ENCODE results near the gene CHTF18.
"Not testable (repeated sequence)": the region's sequence is repeated elsewhere in the genome, so short reads cannot be mapped to it uniquely, and the experiment has no call there.

CHTF18 gene

DNA sequence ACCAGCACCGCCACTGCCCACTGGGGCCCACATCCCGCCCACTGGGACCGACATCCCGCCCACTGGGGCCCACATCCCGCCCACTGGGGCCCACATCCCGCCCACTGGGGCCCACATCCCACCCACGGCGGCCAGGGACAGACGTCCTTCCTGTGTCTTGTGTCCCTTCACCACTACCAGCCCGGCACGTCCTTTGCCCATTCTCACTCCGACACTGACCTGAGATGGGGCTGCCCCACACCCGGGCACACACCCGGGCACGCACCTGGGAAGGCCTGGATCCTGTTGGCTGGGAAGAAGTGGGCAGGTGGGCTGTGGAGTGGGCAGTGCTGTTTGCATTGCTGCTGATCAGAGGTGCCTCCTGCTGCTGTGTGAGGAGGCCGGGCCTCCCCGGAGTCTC is 40.5 kb downstream of the CHTF18 start:
- Histone ChIP-seq H3K4me3 (ENCODE audit: low read depth in 1 of 2, low read length in 2 of 2) (no peak overlapping the region), H3K27ac (ENCODE audit: low read depth, low read length) (no peak overlapping the region), H3K9me3 (ENCODE audit: control insufficient read depth in 1 of 2, low read length in 2 of 2) (no peaks in the 10 kb centered on the region), H3K27me3 (ENCODE audit: control insufficient read depth in 1 of 2, insufficient read depth in 2 of 2, low read length in 2 of 2) (no peaks in the 10 kb centered on the region), H3K4me1 (ENCODE audit: control insufficient read depth in 1 of 2, insufficient read depth in 2 of 2, low read length in 2 of 2) (no peaks in the 10 kb centered on the region), H3K9ac (ENCODE audit: low read depth in 1 of 2, low read length in 2 of 2) (no peak overlapping the region), H3K36me3 (ENCODE audit: control insufficient read depth in 1 of 2, insufficient read depth in 2 of 2, low read length in 2 of 2) (no peaks in the 10 kb centered on the region)

- H3K36me3 ChIP-seq (ENCODE audit: control insufficient read depth in 1 of 2, insufficient read depth in 2 of 2, low read length in 2 of 2), result no peaks in the 10 kb centered on the region
- H3K4me1 ChIP-seq (ENCODE audit: control insufficient read depth in 1 of 2, insufficient read depth in 2 of 2, low read length in 2 of 2), result no peaks in the 10 kb centered on the region
- no peaks in the 10 kb centered on the region for H3K9me3 ChIP-seq (ENCODE audit: control insufficient read depth in 1 of 2, low read length in 2 of 2)
- no peak overlapping the region for H3K4me3 ChIP-seq (ENCODE audit: low read depth in 1 of 2, low read length in 2 of 2)
- no peaks in the 10 kb centered on the region for H3K27me3 ChIP-seq (ENCODE audit: control insufficient read depth in 1 of 2, insufficient read depth in 2 of 2, low read length in 2 of 2)
- no peak overlapping the region for H3K9ac ChIP-seq (ENCODE audit: low read depth in 1 of 2, low read length in 2 of 2)
- no peak overlapping the region for H3K27ac ChIP-seq (ENCODE audit: low read depth, low read length)
These were observed 41.9 kb downstream of the CHTF18 start for GRCh38 chr16:830107-830870.

GRCh38 chr16:830871-831570 is 42.6 kb downstream of the CHTF18 start:
- H3K27me3 ChIP-seq (ENCODE audit: control insufficient read depth in 1 of 2, insufficient read depth in 2 of 2, low read length in 2 of 2), result no peaks in the 10 kb centered on the region

GRCh38 chr16:831571-832413 is 43.4 kb downstream of the CHTF18 start:
- no peak overlapping the region for H3K9ac ChIP-seq (ENCODE audit: low read depth in 1 of 2, low read length in 2 of 2)
- H3K4me1 ChIP-seq (ENCODE audit: control insufficient read depth in 1 of 2, insufficient read depth in 2 of 2, low read length in 2 of 2), result no peaks in the 10 kb centered on the region
- no peaks in the 10 kb centered on the region for H3K36me3 ChIP-seq (ENCODE audit: control insufficient read depth in 1 of 2, insufficient read depth in 2 of 2, low read length in 2 of 2)
- no peaks in the 10 kb centered on the region for H3K27me3 ChIP-seq (ENCODE audit: control insufficient read depth in 1 of 2, insufficient read depth in 2 of 2, low read length in 2 of 2)
- H3K9me3 ChIP-seq (ENCODE audit: control insufficient read depth in 1 of 2, low read length in 2 of 2), result peaks cover 10 to 11% of the 10 kb centered on the region in 2 donors
- no peak overlapping the region for H3K4me3 ChIP-seq (ENCODE audit: low read depth in 1 of 2, low read length in 2 of 2)
- no peak overlapping the region for H3K27ac ChIP-seq (ENCODE audit: low read depth, low read length)

More at GRCh38 chr16:830871-831570, 42.6 kb downstream of the CHTF18 start:
- Histone ChIP-seq H3K9me3 (ENCODE audit: control insufficient read depth in 1 of 2, low read length in 2 of 2) (peaks cover 5 to 6% of the 10 kb centered on the region in 2 donors), H3K4me1 (ENCODE audit: control insufficient read depth in 1 of 2, insufficient read depth in 2 of 2, low read length in 2 of 2) (no peaks in the 10 kb centered on the region), H3K9ac (ENCODE audit: low read depth in 1 of 2, low read length in 2 of 2) (no peak overlapping the region), H3K4me3 (ENCODE audit: low read depth in 1 of 2, low read length in 2 of 2) (no peak overlapping the region), H3K27ac (ENCODE audit: low read depth, low read length) (no peak overlapping the region), H3K36me3 (ENCODE audit: control insufficient read depth in 1 of 2, insufficient read depth in 2 of 2, low read length in 2 of 2) (no peaks in the 10 kb centered on the region)

GRCh38 chr16:832652-833336 is 44.4 kb downstream of the CHTF18 start:
- H3K4me1 ChIP-seq (ENCODE audit: control insufficient read depth in 1 of 2, insufficient read depth in 2 of 2, low read length in 2 of 2), result no peaks in the 10 kb centered on the region
- H3K36me3 ChIP-seq (ENCODE audit: control insufficient read depth in 1 of 2, insufficient read depth in 2 of 2, low read length in 2 of 2), result no peaks in the 10 kb centered on the region
- H3K27ac ChIP-seq (ENCODE audit: low read depth, low read length), result no peak overlapping the region
- H3K9me3 ChIP-seq (ENCODE audit: control insufficient read depth in 1 of 2, low read length in 2 of 2), result peaks cover 10 to 11% of the 10 kb centered on the region in 2 donors
- no peak overlapping the region for H3K9ac ChIP-seq (ENCODE audit: low read depth in 1 of 2, low read length in 2 of 2)
- no peak overlapping the region for H3K4me3 ChIP-seq (ENCODE audit: low read depth in 1 of 2, low read length in 2 of 2)
- H3K27me3 ChIP-seq (ENCODE audit: control insufficient read depth in 1 of 2, insufficient read depth in 2 of 2, low read length in 2 of 2), result no peaks in the 10 kb centered on the region

- peaks cover 10 to 11% of the 10 kb centered on the region in 2 donors for H3K9me3 ChIP-seq (ENCODE audit: control insufficient read depth in 1 of 2, low read length in 2 of 2)
These were observed 45.0 kb downstream of the CHTF18 start for GRCh38 chr16:833411-833810.

DNA sequence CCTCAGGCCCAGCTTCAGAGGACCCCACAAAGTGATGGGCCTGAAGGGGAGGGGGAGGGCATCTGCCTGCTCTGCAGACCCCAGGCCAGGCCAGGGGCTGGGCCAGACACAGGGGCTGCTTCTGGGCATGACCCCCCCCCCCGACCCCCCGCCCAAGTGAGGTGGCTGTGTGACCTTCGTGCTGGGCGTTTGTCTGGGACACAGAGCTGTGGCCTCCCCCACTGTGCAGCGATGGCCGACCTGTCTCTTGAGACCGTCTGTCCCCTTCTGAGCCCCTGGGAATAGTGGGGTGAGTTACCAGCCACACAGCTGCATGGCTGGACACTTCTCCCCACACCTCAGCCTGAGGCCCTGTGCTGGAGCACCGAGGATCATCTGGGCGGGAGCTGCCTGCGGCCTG is 47.0 kb downstream of the CHTF18 start:
- peaks cover 10 to 11% of the 10 kb centered on the region in 2 donors for H3K9me3 ChIP-seq (ENCODE audit: control insufficient read depth in 1 of 2, low read length in 2 of 2)
- no peak overlapping the region for H3K9ac ChIP-seq (ENCODE audit: low read depth in 1 of 2, low read length in 2 of 2)
- H3K4me1 ChIP-seq (ENCODE audit: control insufficient read depth in 1 of 2, insufficient read depth in 2 of 2, low read length in 2 of 2), result no peaks in the 10 kb centered on the region
- H3K27ac ChIP-seq (ENCODE audit: low read depth, low read length), result no peak overlapping the region
- H3K4me3 ChIP-seq (ENCODE audit: low read depth in 1 of 2, low read length in 2 of 2), result no peak overlapping the region
- no peaks in the 10 kb centered on the region for H3K27me3 ChIP-seq (ENCODE audit: control insufficient read depth in 1 of 2, insufficient read depth in 2 of 2, low read length in 2 of 2)
- no peaks in the 10 kb centered on the region for H3K36me3 ChIP-seq (ENCODE audit: control insufficient read depth in 1 of 2, insufficient read depth in 2 of 2, low read length in 2 of 2)

More at GRCh38 chr16:833411-833810, 45.0 kb downstream of the CHTF18 start:
- Histone ChIP-seq H3K9ac (ENCODE audit: low read depth in 1 of 2, low read length in 2 of 2) (no peak overlapping the region), H3K27me3 (ENCODE audit: control insufficient read depth in 1 of 2, insufficient read depth in 2 of 2, low read length in 2 of 2) (no peaks in the 10 kb centered on the region), H3K4me1 (ENCODE audit: control insufficient read depth in 1 of 2, insufficient read depth in 2 of 2, low read length in 2 of 2) (no peaks in the 10 kb centered on the region), H3K27ac (ENCODE audit: low read depth, low read length) (no peak overlapping the region), H3K36me3 (ENCODE audit: control insufficient read depth in 1 of 2, insufficient read depth in 2 of 2, low read length in 2 of 2) (no peaks in the 10 kb centered on the region), H3K4me3 (ENCODE audit: low read depth in 1 of 2, low read length in 2 of 2) (no peak overlapping the region)

DNA sequence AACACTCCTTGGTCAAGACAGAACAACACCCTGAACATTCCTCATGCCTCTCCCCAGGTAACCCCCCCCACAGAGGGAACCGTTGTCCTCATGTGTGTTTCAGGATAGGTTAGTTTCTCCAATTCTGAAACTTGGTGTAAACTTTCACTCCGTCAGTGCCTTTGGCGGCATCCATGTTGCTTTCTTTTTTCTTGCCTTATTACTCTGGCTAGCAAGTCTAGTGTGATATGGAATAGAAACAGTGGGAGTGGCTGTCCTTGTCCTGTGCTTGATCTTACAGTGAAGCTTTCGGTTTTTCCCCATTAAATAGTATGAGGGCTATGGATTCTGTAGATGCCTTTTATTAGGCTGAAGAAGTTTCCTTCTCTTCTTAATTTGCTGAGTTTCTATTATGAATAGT is 47.8 kb downstream of the CHTF18 start:
- H3K36me3 ChIP-seq (ENCODE audit: control insufficient read depth in 1 of 2, insufficient read depth in 2 of 2, low read length in 2 of 2), result no peaks in the 10 kb centered on the region
- peaks cover 10 to 11% of the 10 kb centered on the region in 2 donors for H3K9me3 ChIP-seq (ENCODE audit: control insufficient read depth in 1 of 2, low read length in 2 of 2)
- no peak overlapping the region for H3K4me3 ChIP-seq (ENCODE audit: low read depth in 1 of 2, low read length in 2 of 2)
- H3K9ac ChIP-seq (ENCODE audit: low read depth in 1 of 2, low read length in 2 of 2), result no peak overlapping the region
- no peaks in the 10 kb centered on the region for H3K27me3 ChIP-seq (ENCODE audit: control insufficient read depth in 1 of 2, insufficient read depth in 2 of 2, low read length in 2 of 2)
- H3K27ac ChIP-seq (ENCODE audit: low read depth, low read length), result no peak overlapping the region
- no peaks in the 10 kb centered on the region for H3K4me1 ChIP-seq (ENCODE audit: control insufficient read depth in 1 of 2, insufficient read depth in 2 of 2, low read length in 2 of 2)

GRCh38 chr16:836822-837221 is 48.4 kb downstream of the CHTF18 start:
- peaks cover 10 to 11% of the 10 kb centered on the region in 2 donors for H3K9me3 ChIP-seq (ENCODE audit: control insufficient read depth in 1 of 2, low read length in 2 of 2)
- not testable (repeated sequence) for H3K27ac ChIP-seq (ENCODE audit: low read depth, low read length); H3K27me3 ChIP-seq (ENCODE audit: control insufficient read depth in 1 of 2, insufficient read depth in 2 of 2, low read length in 2 of 2); H3K4me3 ChIP-seq (ENCODE audit: low read depth in 1 of 2, low read length in 2 of 2); H3K4me1 ChIP-seq (ENCODE audit: control insufficient read depth in 1 of 2, insufficient read depth in 2 of 2, low read length in 2 of 2); H3K9ac ChIP-seq (ENCODE audit: low read depth in 1 of 2, low read length in 2 of 2); H3K36me3 ChIP-seq (ENCODE audit: control insufficient read depth in 1 of 2, insufficient read depth in 2 of 2, low read length in 2 of 2)
